Activated CD4-positive, alpha-beta T cell treated with anti-CD3 and anti-CD28 coated beads for 1 hour (primary cell): ENCODE data around the gene WDPCP.
"Not testable (repeated sequence)": the region's sequence is repeated elsewhere in the genome, so short reads cannot be mapped to it uniquely, and the experiment has no call there.

Experiments used
- DNase-seq: peaks from one replicate; pipeline ENCODE4 v3.0.0-alpha.2; 2020

Gene WDPCP

DNA sequence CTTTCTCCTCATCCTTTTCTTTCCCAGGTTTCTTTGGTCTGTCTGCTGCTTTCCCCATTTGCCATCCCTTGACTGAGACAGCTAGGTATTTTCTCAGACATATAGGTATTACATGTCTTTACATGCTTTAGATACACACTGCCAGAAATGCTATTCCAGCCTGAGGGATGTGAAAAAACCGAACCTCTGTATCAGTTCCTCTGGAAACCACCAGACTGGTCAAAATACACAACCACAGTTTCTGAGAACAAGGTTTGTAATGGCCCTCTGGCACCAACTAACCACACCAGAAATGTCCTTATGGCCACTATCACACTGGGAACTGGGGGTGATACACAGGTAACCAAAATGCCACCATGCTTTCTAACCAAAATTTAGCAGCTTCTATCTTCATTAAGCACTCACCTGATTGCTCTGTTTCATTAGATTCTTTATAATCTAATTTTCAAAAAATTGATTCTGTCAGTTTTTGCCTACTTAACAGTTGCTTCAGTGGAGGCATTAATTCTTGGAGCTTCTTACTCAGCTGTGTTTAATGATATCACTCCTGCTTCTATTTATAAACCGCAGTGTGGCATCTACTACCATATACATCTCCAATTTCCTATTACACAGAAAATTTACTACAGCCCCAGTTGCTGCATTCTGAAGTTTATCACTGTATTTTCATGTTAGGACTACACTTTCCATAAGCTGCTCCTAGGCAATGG lies 243.5 kb downstream of the WDPCP start:
- DNase-seq: no peak

DNA sequence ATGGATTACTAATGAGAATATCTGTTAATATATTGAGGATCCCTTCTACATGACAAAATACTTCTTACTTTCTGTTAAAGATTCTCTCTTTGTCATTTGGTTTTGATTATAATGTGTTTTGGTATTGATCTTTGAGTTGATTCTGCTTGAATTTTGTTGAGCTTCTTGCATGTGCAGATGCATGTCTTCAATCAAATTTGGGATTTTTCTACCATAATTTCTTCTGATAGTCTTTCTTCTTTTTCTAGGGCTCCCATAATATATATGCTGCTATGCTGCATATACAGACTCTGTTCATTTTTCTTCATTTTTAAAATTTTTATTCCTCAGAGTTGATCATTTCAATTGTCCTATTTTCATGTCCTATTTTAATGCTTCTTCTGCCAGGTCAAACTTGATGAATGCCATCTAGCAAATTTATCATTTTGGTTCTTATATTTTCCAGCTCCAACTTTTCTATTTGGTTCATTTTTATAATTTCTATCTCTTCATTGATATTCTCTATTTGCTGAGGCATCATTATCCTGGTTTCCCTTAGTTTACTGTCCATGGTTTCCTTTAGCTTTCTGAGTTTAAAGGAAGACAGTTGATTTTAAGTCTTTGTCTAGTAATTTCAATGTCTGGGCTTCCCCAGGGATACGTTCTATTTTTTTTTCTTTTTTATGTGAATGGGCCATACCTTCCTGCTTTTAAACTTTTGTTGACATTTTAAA lies 244.7 kb downstream of the WDPCP start:
- no peak for DNase-seq

DNA sequence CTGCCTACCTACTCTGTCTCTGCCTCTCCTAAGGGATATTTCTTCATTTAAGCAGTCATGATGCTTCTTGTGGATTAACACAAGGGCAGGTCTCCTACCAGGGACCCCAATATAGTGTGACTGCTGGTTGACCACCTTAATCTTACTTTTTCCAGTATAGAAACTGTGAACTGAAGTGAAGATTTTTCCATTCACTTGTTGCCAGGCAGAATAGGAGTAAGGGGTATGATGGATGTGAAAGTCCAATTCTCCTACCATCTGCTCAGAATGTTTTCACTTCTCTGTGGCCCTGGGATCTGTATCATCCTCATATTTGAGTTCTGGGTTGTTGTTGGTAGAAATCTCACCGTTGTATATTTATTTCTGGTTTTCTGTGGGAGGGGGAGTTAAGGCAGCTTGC lies 247.8 kb downstream of the WDPCP start:
- no peak for DNase-seq

DNA sequence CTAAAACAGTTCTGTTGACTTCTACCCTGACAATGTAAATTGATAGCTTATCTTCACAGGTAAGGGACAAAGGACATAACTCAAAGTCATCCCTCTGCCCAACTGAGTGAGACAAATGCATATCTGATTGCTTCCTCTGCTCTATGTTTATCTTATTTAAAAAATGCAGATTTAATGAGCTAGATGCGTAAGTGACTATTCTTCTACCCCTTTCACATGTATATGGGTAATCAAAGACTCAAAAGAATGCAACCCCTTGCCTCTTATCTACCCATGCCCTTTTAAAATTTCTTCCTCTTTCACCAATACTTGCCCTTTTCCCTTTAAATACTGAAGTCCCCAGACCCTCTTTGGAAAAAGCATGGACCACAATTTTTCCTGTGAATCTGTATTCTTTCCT lies 253.4 kb downstream of the WDPCP start:
- no peak for DNase-seq

DNA sequence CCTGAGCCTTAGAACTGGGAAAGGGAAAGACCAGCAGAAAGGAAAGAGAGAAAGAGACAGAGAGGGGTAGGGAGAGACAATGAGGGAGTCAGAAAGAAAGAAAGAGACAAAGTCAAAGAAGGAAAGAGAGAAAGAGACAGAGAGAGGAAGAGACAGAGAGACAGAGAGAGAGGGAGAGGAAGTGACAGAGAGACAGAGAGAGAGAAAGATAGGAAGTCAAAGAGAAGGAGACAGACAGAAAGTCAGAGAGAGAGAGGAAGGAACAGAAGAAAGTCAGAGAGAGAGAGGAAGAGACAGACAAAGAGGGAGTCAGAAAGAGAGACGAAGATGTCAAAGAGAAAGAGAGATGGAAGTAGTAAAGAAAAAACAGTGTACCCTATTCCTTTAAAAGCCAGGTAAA lies 261.8 kb downstream of the WDPCP start:
- DNase-seq: no peak

DNA sequence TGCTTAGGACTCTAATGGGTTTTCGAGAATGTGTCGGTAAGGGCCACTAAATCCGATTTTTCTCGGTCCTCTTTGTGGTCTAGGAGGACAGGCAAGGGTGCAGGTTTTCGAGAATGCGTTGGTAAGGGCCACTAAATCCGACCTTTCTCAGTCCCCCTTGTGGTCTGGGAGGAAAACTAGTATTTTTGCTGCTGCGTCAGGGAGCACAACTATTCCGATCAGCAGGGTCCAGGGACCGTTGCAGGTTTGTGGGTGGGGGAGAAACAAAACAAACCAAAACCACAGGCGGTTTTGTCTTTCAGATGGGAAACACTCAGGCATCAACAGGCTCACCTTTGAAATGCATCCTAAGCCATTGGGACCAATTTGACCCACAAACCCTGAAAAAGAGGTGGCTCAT lies 264.6 kb downstream of the WDPCP start:
- DNase-seq: not testable (repeated sequence)

DNA sequence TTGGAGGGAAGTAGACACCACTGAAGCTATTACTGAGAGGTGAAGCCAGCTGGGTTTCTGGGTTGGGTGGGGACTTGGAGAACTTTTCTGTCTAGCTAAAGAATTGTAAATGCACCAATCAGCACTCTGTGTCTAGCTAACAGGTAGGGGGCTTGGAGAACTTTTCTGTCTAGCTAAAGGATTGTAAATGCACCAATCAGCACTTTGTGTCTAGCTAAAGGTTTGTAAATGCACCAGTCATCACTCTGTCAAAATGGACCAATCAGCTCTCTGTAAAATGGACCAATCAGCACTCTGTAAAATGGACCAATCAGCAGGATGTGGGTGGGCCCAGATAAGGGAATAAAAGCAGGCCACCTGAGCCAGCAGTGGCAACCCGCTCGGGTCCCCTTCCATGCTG lies 266.3 kb downstream of the WDPCP start:
- DNase-seq: not testable (repeated sequence)

DNA sequence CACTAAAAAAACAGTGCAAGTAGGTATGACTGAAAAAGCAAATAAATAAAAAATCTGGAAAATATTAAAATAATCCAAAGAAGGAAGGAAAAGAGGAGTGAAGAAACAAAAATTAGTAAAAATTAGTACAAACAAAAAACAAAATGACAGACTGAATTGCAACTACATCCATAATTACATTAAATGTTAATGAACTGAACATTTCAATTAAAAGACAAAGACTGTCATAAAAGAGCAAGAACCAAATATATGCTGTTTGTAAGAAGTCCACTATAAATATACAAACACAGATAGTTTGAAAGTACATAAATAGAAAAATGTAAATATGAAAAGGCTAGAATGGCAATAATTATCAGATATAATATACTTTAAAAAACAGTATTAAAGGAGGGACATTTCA lies 267.6 kb downstream of the WDPCP start:
- DNase-seq: no peak

DNA sequence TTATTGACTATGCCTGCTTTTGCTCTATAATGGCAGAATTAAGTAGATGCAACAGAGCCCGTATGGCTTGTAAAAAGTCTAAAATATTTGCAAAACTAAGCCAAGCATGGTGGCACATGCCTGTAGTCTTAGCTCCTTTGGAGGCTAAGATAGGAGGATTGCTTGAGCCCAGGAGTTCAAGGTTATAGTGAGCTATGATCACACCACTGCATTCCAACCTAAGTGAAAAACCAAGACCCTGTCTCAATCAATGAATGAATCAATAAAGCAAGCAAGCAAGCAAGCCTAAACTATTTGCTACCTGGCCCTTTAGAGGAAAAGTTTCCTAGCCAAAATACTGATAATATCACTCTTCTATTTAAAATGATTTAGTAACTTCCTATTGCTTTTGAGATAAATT lies 277.7 kb downstream of the WDPCP start:
- no peak for DNase-seq

DNA sequence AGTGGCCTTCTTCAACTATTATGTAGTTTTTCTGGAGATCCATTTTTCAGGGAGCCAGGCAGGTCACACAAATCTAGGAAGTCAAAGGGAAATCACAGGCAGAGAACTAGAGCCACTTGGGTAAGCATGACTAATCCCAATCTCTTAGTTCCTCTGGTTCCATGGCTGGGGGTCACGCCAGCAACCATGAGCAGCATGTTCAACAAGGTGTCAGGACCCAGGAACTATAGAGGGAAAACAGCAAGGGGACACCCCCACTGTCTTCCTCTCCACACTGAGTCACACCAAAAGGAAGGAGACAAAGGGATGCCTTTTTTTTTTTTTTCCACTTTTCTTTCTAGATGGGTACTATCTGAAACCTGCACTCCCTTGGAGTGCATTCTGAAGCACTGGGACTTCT lies 286.8 kb downstream of the WDPCP start:
- no peak for DNase-seq

DNA sequence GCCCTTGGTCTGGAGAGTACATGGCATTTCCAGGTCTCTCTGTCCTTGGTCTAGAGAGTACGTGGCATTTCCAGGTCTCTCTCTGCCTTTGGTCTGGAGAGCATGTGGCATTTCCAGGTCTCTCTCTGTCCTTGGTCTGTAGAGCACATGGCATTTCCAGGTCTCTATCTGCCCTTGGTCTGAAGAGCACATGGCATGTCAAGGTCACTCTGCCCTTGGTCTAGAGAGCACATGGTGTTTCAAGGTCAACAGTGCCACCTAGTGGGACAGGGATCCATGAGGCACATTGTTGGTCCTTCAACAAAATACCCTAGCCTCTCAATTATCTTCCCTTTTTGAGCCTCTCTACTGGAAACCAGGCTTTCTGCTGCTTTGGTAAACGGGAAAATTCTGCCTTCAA lies 287.4 kb downstream of the WDPCP start:
- no peak for DNase-seq

DNA sequence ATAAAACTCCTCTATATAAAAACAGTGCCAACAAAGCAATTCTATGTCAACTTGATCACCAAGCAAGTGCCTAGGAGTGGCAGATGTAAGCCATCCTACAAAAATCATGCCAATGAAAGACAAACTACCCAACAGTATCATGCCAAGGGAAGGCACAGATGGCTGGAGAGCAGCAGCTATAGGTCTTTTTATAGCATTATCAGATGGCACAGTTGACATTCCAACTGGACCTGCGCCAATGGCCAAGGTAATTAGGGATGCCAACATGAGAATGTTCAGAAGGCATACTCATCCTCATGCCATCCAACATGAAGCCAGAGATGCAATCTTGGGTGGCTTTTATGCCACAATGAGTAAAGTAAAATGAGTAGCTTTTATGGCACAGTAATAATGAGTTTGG lies 300.3 kb downstream of the WDPCP start:
- no peak for DNase-seq

DNA sequence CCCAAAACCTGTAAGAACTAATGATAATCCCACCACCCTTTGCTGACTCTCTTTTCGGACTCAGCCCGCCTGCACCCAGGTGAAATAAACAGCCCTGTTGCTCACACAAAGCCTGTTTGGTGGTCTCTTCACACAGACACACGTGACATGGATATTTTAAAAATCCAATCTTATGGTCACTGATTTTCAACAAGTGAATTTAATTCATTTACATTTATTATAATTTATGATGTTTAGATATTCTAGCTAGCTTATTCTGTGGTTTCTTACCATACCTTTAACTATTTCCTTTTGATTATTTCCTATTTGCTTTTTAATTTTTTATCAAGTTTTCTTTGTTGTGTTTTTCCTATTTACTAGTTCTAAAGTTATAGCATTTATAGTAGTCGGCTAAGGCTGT lies 301.8 kb downstream of the WDPCP start:
- DNase-seq: not testable (repeated sequence)

DNA sequence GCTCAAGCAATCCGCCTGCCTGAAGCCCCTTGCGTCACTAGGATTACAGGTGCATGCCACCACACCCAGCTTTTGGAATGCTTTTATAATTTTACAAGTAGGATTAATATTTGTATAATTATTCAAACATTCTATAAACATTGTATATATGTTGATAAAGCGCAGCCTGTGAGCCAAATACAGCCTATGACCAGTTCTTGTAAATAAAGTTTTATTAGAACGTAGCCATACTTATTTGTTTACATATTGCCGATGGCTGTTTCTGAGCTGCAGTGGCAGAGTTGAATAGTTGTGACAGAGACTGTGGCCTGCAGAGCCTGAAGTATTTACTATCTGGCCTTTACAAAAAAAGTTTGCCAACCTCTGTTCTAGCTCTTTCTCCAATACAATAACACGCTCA lies 305.0 kb downstream of the WDPCP start:
- no peak for DNase-seq

DNA sequence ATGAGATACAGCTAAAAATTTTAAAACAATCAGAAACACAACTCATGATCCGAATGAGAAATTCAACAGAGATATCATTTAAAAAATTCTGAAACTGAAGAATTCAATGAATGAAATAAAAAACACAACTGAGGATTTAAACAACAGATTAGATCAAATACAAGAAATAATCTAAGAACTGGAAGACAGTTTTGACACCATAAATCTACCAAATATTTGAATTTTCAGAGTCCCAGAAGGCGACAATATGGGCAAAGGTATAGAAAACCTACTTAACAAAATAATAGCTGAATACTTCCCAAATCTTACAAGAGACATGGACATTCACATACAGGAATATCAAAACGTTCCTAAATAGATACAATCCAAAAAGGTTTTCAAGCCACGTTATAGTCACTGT lies 315.7 kb downstream of the WDPCP start:
- no peak for DNase-seq

DNA sequence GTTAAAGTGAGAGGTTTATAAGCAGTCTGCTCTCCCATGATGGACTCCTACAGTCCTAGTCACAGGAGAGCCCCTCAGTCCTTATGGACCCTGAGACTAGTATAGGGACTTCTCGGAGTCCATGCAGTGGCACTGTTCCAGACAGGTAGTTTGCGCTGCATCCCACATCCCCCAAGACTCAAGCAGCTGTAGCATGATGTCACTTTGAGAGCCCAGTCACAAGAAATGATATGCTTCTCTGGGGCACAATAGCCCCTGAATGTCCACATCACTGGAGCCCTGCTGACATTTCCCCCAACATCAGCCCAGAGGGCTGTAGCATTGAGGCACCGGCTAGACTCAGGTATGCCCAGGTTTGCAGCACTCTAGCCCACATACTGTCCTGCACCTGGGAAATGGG lies 317.6 kb downstream of the WDPCP start:
- no peak for DNase-seq

DNA sequence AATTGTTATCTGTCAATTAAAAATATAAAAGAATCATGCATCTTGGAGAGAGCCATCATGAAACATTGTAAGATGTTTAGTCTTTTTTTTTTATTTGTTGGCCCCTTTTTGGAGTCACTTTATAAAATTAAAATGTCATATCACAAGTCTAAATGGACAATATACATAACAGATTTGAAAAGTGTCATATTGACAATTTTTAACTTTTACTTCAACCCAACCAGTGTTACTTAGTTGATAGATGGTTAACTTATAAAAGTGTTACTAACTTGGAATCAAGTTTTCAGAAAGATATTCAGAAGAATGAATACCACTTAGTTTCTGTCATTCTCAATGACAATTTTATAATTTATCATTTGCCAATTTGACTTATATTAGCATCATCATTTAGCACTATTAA lies 319.3 kb downstream of the WDPCP start:
- DNase-seq: no peak

DNA sequence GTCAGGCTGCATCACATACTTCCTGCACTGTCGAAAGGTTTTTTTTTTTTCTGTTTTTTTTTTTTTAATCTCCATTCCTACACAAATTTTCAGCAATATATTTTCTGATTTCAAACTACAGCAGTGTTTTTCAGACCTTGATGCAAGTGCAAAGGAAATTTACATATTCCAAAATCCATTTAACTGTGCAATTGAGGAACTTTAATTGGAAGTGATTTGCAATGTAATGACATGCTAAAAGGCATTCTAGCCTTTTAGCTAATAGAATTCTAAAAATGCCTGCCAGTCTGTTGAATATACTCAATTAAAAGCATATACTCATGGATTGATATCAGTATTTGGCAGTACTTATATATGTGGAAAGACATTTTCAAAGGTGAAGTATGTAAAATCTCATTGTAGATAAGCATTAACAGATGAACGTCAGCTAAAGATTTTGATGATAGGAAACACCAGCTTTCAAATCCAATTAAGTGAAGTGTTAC lies 327.1 kb downstream of the WDPCP start:
- DNase-seq: no peak

DNA sequence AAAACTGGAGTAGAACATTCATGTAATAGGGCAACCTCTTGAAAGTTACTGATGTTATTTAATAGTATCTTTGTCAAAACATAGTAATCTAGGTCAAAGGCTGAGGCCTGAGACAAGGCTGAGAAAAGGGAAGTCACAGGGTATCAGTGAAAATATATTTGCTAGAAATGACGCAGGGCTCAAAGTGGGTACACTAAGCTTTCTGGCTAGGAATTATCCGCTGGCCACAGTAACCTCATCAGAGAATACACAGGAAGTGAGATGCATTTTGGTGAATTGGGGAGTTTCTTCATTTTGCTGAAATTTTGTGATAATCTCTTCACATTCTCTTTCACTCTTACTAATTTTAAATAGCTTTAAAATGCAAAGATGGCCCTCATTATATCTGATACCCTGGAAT lies 330.8 kb downstream of the WDPCP start:
- DNase-seq: no peak

DNA sequence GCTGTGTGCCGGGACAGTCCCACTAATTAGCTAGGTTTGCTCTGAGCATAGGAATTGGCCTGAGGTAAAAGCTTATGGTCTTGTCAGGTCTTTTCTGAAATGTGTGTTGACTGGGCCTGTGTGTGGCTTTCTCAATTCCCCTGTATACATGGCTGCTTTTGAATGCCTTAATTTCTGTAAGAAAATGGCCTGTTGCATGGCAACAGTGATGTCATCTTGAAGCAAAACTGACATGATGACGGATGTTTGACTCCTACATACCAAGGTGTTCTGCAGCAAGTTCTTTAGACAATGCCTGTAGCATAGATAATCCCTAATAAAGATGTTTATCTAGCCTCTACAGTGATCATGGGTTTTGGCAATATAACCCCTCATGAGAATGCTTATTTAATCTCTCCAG lies 339.1 kb downstream of the WDPCP start:
- no peak for DNase-seq

DNA sequence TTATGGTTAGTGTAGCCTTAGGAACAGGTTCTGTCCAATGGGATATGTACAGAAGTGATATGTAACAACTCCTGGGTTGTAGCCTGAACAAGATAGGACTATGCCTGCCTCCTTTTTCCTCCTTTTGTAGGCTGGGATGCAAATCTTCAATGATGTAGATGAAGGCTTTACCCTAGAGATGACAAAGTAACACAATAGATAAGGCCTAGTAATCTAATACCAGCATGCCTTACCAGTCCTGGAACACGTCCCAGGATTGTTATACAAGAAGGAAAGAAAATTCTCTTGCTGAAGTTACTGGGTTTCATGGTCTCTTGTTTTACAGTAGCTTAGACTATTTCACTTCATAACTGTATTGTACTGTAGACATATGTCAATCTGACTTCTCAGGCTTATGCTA lies 345.5 kb downstream of the WDPCP start:
- no peak for DNase-seq

DNA sequence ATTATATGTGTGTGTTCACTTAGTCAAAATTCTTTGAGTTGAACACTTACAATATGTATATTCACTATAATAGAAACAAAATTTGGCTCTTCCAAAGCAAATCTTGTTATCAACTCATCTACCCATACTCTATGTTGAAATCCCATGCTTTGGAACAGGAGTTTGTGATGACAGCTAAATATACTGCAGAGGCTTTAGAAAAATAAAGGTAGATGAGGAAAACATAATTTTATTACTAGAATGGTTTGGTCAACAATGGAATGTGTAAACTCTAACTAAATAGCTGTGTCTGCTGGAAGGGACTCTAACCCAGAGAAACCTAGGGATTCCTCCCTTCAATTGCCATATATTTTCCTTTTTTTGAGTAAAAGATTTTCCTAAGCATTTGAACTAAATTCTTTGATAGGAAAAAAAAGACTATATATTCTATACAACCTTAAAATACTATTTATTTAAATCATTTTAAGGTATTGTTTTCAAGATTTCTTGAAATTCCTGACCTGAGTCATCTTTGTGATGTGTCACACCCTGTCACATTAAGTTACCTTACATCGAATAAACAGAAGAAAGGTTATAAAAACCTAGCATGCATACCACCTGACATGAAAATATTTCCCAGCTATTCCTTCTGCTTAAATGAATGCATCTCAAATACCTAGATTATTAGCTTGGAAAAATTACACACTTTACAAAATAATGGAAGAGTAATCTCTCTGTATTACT lies 362.2 kb downstream of the WDPCP start:
- no peak for DNase-seq

DNA sequence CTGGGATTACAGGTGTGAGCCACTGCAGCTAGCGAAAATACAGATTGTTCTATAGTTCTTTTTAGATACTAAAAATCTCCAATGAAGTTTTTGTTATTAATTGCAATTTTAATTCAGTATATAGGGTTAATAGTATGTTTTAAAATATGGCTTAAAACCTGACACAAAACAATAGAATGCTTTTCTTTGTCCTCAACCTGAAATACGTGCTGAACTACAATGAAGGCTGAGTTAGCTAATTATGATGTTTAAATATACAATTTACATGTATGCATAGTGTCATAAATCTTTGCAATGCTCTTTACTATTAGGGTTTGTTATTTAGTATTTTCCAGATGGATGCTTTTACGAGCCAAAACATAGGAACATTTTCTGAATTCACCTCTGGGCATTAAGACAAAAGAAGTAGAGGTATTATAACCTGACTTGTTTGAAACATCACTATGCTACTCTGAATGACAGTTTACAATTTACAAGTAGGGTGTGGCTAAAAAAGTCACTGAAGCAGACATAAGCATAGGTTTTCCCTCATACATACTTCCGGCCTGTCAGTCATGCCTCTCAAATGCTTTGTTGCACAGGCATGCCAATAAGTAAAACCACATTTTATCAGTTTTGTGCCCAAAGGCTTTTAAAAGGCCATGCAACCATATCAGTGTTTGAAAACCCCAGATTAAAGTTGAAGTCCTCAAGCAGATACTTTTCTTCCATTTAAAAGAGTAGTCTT lies 369.3 kb downstream of the WDPCP start:
- DNase-seq: no peak
